GM12892 (cell line): ENCODE measurements around the gene NCOA1.
"Not testable (repeated sequence)": the region's sequence is repeated elsewhere in the genome, so short reads cannot be mapped to it uniquely, and the experiment has no call there.

Experiments used
- DNase-seq: peaks from one replicate; pipeline ENCODE4 v3.0.0; 2011; ENCODE audit not compliant: insufficient read length
- FAIRE-seq: peaks from 2 replicates; lab custom pipeline; 2011; peaks lifted over from hg19 to GRCh38; lab: Jason Lieb, UNC
- POLR2A ChIP-seq: IDR thresholded peaks from 2 replicates; pipeline ENCODE4 v1.6.1; 2011; ENCODE audit warnings: low read depth, low read length, control low read depth
- POLR2AphosphoS5 ChIP-seq: IDR thresholded peaks from 2 replicates; pipeline ENCODE4 v1.6.1; 2011; ENCODE audit warnings: low read depth, low read length, control low read depth
- TAF1 ChIP-seq: IDR thresholded peaks from 2 replicates; pipeline ENCODE4 v1.6.1; 2011; ENCODE audit warnings: low read depth, mild to moderate bottlenecking, control low read depth, low read length, borderline replicate concordance

NCOA1 gene

DNA sequence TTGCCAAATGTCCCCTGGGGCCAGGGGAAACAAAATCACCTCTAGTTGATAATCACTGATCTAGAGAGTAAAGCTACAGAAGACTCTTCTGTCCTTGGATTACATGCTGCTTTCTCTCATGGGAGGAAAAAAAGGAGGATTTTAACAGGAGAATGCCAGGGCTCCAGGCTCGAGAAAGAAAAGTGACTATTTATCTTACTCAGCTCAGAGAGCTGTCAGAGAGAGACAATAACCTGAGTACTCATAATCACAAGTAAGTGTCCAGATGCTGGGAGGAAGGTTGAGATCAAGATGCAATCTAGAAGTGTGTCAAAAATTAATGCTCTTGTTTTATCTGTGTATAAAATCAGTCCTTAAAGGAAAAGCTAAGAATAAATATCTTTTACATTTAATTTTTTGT, 168.8 kb downstream of the NCOA1 start:
- TF ChIP-seq POLR2A = no peak
- TF ChIP-seq POLR2AphosphoS5 = no peak
- TF ChIP-seq TAF1 = no peak
- no peak for DNase-seq
- FAIRE-seq = no peak

GRCh38 chr2:24667542-24667941, 176.5 kb downstream of the NCOA1 start:
- TF ChIP-seq POLR2A (no peak), TAF1 (no peak)
- no peak for FAIRE-seq
- DNase-seq = no peak

- no peak for FAIRE-seq
- TF ChIP-seq POLR2AphosphoS5 = no peak
- no peak for DNase-seq
Observed at GRCh38 chr2:24671230-24671629, 180.2 kb downstream of the NCOA1 start.

DNA sequence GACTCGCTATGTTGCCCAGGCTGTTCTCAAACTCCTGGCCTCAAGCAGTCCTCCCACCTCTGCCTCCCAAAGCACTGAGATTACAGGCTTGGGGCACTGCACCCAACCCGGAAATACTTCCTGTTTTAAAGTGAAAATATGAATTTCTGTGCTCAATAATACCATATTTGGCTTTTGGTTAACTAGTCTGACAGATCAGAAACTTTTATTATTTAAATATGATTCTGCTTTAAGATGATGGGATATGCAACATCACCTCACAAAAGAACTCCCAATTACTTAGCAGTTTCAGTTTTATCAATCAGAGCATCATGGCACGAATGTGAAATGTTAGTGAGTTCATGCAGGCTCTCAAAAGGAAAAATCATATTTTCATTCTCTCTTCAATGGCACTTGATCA, 181.5 kb downstream of the NCOA1 start:
- FAIRE-seq (no peak), DNase-seq (no peak)
- no peak for TF ChIP-seq POLR2A
- no peak for TF ChIP-seq TAF1
- no peak for TF ChIP-seq POLR2AphosphoS5

DNA sequence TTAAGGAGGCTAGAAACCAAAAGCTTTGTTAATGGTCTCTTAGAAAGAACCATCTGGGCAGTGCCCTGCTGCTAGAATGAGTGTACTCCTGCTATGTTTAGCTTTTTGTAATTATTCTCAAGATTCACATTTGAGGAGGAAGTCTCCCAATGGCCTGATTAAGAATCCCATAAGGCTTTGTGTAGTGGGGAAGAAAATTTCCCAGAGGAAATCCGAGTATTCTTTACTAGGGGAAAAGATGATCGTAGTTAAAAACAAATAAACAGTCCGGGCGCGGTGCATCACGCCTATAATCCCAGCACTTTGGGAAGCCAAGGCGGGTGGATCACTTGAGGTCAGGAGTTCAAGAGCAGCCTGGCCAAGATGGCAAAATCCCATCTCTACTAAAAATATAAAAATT, 184.3 kb downstream of the NCOA1 start:
- no peak for TF ChIP-seq POLR2AphosphoS5
- TF ChIP-seq TAF1 = no peak
- TF ChIP-seq POLR2A = no peak
- DNase-seq (no peak), FAIRE-seq (no peak)

DNA sequence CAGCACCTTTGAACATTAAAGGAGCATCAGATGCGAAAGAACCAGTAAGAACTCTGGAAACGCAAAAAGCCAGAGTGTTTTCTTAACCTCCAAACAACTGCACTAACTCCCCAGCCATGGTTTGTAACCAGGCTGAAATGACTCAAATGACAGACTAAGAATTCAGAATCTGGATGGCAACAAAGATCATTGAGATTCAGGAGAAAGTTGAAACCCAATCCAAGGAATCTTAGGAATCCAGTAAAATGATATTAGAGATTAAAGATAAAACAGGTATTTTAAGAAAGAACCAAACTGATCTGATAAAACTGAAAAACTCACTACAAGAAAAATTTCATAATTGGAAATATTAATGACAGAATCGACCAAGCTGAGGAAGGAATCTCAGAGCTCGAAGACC, 185.4 kb downstream of the NCOA1 start:
- DNase-seq (no peak), FAIRE-seq (no peak)
- TF ChIP-seq POLR2AphosphoS5 (no peak), POLR2A (no peak), TAF1 (no peak)

DNA sequence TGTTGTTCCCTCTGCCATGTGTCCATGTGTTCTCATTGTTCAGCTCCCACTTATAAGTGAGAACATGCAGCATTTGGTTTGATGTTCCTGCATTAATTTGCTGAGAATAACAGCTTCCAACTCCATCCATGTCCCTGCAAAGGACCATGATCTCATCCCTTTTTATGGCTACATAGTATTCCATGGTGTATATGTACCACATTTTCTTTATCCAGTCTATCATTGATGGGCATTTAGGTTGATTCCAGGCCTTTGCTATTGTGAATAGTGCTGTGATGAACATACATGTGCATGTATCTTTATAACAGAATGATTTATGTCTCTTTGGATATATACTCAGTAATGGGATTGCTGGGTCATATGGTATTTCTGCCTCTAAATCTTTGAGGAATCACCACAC, 187.0 kb downstream of the NCOA1 start:
- not testable (repeated sequence) for FAIRE-seq, DNase-seq

- TF ChIP-seq TAF1 (no peak), POLR2A (no peak), POLR2AphosphoS5 (no peak)
- FAIRE-seq = no peak
- no peak for DNase-seq
Observed at GRCh38 chr2:24680196-24680595, 189.1 kb downstream of the NCOA1 start.

DNA sequence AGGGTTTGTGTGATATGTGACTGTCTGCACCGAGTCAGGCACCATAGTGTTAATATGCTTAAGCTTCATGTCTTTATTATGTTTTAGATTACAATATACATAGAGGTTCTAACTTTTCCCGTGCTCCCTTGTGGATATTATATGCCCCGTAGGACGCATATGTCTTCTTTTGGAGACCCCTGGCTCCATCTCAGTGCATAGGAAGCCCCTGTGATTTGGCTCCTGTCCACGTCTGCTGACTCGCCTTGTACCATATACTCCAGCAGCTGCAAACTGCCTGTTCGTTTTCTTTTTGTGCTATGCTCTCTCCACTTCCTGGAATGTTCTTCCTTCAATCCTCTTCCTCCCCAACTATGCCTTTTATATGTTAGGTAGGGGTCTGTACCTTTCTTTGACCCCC, 191.2 kb downstream of the NCOA1 start:
- TF ChIP-seq POLR2AphosphoS5 (no peak), POLR2A (no peak), TAF1 (no peak)
- DNase-seq = no peak
- no peak for FAIRE-seq

DNA sequence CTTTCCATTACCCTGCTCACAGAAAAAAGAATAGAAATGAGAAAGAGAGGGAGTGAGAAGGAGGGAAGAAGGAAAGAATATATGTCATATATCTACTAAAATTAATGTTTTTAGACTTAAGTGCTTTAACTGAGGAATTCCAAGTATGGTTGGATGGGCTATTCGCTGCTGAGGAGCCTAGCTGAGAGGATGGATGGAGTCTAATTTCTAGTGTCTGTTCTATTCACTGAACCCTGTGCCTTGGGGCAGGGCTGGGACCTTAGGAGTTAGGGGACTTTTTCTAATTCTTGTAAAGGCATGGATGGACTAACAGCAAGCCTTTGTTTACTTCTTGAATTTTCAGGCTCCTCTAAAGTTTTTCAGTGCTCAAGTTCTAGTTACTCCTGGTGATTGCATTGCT, 192.4 kb downstream of the NCOA1 start:
- FAIRE-seq = no peak
- TF ChIP-seq TAF1 (no peak), POLR2A (no peak), POLR2AphosphoS5 (no peak)
- no peak for DNase-seq

- no peak for FAIRE-seq
- DNase-seq = no peak
- TF ChIP-seq TAF1 (no peak), POLR2A (no peak), POLR2AphosphoS5 (no peak)
Observed at GRCh38 chr2:24690524-24690923, 199.5 kb downstream of the NCOA1 start.

DNA sequence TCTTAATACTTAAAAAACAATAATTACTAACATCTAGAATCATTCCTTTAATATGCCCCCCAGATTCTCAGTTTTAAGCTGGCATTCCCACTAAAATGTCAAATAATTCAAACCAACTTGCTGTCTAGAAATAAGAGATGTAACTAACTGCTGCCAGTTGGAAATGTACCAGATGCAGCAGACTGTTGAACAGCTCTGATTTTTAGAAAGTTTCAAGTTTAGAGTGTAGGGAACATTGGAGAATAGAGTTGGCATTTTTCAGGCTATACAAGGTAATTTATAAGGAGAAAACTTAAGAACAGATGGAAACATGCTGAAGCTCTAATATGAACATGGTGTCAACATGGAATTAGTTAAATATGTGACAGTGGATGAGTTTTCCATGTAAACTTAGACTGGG, 200.8 kb downstream of the NCOA1 start:
- TF ChIP-seq POLR2AphosphoS5 (no peak), TAF1 (no peak), POLR2A (no peak)
- FAIRE-seq (no peak), DNase-seq (no peak)

DNA sequence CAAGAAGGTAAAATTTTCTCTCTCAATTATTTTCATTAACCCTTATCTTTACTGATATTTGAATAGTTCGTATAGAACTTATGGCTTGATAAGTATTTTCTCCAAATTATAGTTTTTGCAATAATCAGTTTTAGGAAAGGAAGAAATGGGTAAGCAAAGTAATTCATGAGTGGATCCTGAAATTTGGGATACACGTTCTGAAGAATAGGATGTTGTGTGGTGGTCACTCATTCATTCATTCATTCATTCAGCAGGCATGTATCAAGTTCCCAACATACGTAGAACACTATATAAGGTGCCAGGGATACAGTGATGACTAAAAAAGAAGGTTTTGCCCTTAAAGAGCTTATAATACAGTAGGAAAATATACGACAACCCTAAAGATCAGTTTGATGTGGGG, 206.7 kb downstream of the NCOA1 start:
- FAIRE-seq = no peak
- DNase-seq = no peak
- TF ChIP-seq TAF1 = no peak
- no peak for TF ChIP-seq POLR2A
- no peak for TF ChIP-seq POLR2AphosphoS5

DNA sequence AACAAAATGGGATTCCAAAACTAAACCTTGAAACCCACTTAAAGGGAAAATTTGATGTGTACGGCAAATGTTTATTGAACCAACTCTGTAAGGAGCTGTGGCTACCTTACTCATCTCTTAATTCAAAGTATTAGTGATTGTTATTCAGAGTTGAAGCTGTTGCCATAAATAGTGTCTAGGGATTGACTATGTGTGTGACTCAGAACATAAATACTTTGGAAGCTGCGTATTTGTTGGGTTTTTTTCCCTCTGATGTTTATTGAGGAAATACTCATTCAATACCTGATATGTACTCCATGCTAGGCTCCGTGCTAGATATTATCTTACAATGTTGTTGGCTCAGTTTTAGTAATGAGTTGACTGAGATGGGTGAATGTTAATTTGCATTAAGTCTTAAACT, 211.7 kb downstream of the NCOA1 start:
- TF ChIP-seq POLR2AphosphoS5 (no peak), POLR2A (no peak), TAF1 (no peak)
- FAIRE-seq (no peak), DNase-seq (no peak)
